Fibroblast of skin of scalp (primary cell): Measurements from ENCODE around the gene RPE. TPM values are rescaled to one million over a fixed set of nuclear protein-coding genes. Genes with fewer than 3 reads are reported as not detected.

Experiments
- DNase-seq: peaks from one replicate; pipeline ENCODE4 v3.0.0-alpha.2; 2013
- polyA plus RNA-seq, 2 experiments: library from polyadenylated mRNA; unstranded; fragments of 120-200 nt; gene quantifications; one replicate each; pipeline ENCODE4 v1.2.1, GENCODE V29; 2013; ENCODE audit not compliant: insufficient read length in 2 of 2

Gene RPE
- 49.6 TPM for polyA plus RNA-seq (2013, experiment 1 of 2; ENCODE audit: insufficient read length)
- 49.3 TPM for polyA plus RNA-seq (2013, experiment 2 of 2; ENCODE audit: insufficient read length)

- peak; percentile 95 for DNase-seq
These were observed at the start of gene RPE for GRCh38 chr2:210002158-210003157. RPE (plus strand) TSS chr2:210002638; CDS start chr2:210002662, 24 bp downstream.

DNA sequence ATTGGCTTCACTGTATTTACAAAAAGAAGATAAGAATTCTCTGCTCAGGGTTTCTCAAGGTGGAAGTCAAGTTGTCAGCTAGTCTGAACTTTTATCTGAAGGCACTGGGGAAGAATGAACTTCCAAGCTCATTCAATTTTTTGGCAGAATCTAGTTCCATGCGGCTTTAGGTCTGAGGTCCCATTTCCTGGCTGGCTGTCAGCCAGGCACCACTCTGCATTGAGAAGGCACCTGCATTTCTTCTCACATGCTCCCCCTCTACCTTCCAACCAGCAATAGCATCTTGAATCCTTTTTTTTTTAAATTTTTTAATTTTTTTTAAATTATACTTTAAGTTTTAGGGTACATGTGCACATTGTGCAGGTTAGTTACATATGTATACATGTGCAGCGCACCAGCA is 46.2 kb upstream of the RPE start:
- DNase-seq, result no peak

DNA sequence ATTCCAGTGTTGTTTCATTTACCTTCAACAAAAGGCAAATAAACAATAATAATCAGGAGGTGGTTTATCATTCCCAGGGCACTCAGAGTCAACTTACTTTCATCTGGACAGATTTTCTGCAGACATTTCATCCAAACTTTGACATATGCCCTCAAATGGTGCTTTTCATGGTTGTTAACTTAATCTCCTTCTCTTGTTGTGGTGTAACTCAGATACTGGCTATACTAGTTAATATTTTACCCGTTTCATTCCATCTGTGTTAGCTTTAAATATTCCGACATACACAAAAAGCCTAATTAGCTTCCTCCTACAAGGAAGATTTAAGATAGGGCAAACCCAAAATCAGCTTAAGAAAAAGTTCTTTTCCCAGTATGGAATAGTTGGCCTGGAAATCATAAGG is 44.4 kb upstream of the RPE start:
- DNase-seq, result no peak

DNA sequence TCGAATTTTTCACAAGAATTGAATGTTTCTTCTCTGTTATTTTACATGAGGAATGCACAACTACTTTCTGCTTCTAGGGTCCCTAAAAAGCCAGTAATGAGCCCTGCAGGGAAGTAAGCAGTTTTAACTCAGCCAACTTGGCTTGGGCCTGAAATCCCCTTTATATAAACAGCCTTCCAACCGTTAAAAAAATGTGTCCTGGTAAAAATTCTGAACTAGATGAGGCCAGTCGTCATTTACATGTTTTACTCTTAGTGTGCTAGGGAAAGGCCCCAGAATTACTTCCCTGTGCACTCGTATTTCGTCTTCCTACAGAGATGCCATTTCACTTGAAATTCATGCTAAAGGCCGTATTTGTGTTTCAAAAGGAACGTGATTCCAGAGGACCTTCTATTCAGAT is 42.4 kb upstream of the RPE start:
- no peak for DNase-seq

GRCh38 chr2:209960676-209961630 is 41.5 kb upstream of the RPE start:
- DNase-seq, result peak; percentile 85

- DNase-seq, result no peak
These were observed 36.7 kb upstream of the RPE start for GRCh38 chr2:209965723-209966122.

DNA sequence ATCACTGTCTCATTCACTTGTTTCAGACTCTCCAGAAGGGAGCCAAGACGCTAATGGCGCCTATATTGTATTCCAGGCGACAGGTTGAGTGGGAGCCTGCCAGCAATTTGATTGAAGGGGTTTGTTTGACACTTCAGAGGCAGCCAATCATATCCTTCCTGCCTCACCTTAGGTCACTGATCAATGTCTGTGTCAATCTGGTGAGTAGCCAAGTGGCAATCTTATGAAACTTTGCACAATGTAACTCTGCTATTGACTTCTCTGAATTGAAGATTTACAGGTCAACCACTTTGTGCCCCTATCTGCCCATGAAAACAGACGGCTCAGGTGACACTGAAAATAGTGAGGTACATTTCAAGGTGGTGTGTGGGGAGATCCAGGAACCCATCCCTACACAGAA is 32.7 kb upstream of the RPE start:
- DNase-seq, result no peak

- no peak for DNase-seq
These were observed 32.2 kb upstream of the RPE start for GRCh38 chr2:209970271-209970670.

DNA sequence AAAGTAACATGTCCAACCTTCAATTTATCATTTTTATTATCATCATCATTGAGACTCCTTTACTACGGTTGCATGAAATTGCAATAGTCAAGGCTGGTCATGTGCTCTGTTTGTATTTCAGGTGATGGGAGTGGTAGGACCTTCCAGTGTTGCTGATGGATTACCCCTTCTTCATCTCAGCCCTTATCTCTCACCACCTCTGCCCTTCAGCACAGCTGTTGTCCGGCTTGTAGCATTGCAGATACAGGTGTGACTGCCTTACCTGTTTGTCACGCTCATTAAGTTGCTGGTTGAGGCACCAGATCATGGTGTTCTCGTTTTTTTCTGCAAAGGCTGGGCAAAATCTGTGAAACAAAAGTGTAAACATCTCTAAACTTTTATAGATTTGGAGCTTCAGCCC is 31.7 kb upstream of the RPE start:
- DNase-seq, result no peak

GRCh38 chr2:209973328-209973727 is 29.1 kb upstream of the RPE start:
- no peak for DNase-seq

- DNase-seq, result no peak
These were observed 27.9 kb upstream of the RPE start for GRCh38 chr2:209974576-209974975.

DNA sequence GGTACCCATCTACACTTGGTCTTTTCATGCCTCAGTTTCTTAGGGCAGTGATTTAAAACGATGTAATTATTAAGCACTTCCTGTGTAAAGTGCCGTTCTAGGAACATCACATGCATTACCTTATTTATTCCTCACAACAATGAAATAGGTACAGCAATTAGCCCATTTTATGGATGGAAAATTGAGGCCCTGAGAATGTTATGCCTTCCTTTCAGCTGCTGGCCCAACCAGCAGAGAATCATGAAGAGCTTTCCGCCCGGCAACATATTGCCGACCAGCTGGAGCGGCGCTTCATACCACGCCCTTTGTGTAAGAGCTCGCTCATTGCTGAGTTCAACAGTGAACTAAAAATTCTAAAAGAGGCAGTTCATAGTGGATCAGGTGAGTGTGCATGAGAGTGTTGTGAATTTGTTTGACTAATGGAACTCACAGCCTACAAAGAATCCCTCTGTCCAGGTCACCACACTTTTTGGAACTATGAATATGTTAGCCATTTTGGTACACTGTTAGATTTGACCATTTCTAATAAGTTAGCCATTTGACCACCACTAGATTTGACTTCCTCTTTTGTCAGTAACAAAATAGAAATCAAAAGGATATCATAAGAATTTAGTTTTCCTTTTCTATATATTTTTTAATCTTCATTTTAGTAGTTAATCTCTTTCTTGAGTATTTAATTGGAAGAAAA is 25.6 kb upstream of the RPE start:
- DNase-seq, result no peak

- peak; percentile 31 for DNase-seq
These were observed 24.8 kb upstream of the RPE start for GRCh38 chr2:209977386-209978239.

DNA sequence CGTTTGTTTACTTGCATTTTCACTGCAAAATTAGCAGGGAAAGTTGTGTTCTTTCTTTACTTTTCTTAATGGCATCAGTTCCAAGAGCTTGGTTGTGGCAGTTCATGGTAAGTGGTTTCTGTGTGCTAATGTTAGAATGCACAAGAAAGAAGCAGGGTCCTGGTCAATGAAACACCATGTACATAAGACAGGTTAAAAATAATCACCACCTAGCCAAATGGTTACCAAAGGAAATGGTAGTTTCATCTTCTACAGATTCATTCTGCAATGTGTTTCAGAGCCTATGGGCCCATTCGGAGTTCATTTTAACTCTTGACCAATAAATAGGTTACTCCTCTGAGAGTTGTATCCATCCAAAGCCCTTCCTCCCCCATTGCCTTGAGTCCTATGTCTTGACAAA is 18.1 kb upstream of the RPE start:
- DNase-seq, result no peak

DNA sequence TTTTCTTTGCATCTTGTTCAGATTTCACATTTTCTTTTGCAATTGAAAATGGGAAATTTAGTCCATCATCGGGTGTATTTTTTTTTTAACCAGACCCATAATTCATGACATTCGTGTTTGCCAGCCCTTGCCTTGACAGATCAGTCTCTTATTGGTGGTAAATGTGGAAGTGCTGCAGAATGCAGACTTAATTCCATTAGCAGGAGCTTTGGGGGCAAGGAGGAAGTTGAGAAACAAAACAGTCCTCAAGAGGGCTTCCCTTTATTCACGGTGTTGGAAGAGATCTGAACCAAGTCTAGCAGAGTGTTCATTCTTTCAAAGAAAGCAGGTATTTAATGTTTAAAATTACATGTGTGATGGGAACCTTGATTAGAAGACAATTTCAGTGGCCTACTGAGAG is 16.6 kb upstream of the RPE start:
- no peak for DNase-seq

DNA sequence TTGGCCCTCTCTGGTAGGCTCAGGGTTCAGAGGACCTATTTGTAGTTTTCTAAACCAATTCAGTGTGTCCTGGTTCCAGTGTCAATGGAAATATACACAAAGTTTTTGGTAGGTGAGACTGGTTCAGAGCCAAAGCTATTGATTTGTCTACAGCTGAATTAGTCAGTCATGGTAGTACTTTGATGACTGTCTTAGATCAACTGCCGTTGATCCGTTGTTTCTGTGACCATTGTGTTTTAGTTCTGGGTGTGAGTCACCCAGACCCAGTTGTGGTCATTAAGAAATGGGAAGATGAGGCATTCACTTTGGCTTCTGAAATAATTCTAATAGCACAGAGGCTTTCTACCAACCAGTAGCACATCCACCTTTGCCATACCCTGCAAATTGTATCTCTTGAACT is 16.0 kb upstream of the RPE start:
- no peak for DNase-seq

GRCh38 chr2:209988010-209988409 is 14.4 kb upstream of the RPE start:
- no peak for DNase-seq

DNA sequence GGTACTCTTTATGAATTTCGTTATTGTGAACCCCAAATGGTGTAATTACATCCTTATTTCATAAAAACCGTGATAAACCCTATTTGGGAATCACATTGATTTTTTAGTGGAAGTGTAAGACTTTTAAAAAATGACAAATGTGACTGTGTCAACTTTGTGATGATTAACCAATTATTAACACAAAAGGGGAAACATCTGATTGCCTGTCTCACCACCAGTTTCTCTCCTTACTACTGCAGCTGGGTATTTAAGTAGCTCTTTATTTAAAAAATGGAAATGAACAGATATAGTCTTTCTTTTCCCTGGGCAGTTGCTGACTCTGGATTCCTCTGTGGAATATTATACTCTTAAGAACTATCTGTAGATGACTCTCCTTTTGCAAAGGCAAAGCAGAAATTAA is 11.6 kb upstream of the RPE start:
- no peak for DNase-seq

- DNase-seq, result no peak
These were observed 8.5 kb upstream of the RPE start for GRCh38 chr2:209993968-209994367.

DNA sequence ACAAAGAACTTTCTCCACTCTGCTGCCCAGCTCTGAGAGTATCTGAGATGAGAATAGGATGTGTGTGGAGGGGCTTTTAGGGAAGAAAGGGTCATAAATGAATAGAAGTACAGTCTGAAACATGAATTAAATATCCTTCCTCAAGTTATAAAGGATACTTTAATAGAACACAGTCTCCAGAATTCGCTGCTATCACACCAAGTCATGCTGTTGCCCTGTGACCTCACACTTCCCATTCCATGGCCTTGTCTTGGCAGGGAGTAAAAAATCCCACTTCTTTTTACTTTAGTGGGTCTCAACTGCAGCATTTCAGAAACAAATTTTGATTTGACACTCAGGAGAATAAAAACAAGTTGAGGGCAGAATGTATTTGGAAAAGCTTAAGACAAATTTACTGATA is 3.8 kb upstream of the RPE start:
- no peak for DNase-seq
